CD4-positive, alpha-beta T cell treated with Interleukin-1 beta for 1 hour (primary cell): ENCODE results near the gene GLYR1.
A peak's percentile ranks its signal among the peaks of the same experiment; 100 is the strongest.

Source experiments
- DNase-seq, 2 donors: peaks; one replicate each; pipeline ENCODE4 v3.0.0-alpha.2; 2020 to 2022

GLYR1 gene

DNA sequence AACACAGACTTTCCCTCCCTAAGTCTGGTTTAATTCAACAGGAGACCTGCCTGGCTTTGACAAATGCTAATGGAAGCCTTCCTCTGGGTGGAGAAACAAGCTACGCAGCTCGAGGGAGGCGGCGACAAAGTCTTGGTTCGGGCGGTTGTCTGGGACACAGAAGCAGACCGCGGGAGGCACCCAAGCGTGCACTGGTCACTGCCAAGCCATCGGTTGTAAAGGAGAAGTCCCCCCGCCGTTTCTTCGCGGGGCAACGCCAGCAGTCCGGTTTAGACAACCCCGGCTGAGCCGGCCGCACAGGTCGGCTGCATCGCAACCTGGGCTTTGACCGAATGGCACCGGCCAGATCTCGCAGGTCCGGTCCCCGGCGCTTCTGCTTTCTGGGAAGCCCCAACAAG lies 586 bp downstream of the GLYR1 start:
- DNase-seq = peak; percentile 28 to 44

DNA sequence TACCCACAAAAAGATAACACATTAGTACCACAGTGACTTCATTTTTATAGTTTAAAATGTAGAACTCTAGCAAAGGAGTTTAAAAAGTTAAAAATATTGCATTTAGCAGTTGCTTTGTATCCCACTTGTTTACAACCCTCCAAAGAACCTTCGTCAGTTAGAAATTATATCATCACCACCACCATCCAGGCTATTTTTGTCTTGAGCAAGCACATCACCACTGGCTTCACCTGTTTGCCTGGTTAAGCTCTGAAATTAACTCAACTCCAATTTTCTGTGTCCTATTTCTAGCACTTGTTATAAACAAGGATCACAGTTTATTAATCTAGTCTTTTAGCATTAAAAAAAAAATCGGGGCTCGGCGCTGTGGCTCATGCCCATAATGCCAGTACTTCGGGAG lies 6.1 kb downstream of the GLYR1 start:
- DNase-seq = no peak

DNA sequence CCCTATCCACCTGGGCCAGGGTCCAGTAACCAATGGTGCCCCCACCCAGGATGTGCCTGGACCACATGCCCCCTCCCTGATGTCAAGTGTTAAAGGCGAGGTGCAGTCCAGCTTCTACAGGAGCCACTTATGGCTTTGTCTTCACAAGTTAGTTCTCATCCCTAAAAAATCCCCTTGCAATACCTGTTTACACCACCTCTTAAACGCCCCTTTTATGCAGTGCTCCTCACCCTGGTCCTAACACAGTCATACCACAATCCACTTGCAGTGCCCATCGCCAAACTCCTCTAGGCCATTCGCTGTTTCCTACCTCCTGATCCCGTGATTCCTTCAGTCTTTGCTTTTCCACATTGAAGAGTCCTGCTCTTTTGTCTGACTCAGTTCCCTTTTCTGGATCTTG lies 7.1 kb downstream of the GLYR1 start:
- DNase-seq = no peak

DNA sequence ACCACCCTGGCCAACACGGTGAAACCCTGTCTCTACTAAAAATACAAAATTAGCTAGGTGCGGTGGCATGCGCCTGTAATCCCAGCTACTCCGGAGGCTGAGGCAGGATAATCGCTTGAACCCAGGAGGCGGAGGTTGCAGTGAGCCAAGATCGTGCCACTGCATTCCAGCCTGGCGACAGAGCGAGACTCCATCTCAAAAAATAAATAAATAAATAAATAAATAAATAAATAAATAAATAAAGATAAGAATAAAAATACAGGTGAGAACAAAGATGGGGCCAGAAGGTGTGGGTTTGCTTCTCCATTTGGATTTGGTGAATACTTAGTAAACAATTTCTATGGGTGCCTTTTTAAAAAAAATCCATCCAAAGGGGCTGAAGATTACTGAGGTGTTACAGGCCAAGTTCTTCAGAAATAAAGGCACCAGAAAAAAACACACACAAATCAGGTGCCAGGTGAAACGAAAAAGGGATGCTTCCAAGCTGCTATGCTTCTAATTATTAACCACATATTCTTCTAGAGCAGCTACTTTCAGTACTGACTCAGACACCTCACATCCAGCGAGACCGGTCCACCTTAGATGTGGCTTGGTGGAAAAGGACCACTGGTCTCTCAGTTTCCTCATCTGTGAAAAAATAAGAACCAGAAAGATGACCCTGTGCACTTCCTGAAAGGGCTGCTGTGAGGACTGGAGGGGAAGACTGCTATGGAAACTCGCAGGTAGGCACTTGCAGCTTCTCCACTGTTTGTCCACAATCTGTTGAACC lies 9.2 kb downstream of the GLYR1 start:
- no peak for DNase-seq

DNA sequence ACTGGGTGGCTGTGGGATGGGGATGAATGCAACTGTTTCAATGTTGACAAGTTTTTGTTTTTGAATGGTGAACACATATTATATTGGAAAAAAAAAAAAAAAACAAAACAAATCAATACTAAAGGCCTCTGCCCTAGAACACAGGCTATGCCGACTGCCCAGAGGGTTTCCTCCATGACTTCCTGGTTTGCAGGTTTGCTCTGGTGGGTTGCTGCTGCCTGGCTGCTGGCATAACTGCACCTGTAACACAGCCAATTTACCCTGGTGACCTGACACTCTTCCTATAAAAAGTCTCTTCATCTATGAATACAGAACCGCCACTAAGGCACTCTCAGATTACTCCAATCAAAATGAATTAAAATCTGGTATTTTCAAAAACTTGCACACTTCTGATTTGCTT lies 10.4 kb downstream of the GLYR1 start:
- no peak for DNase-seq

DNA sequence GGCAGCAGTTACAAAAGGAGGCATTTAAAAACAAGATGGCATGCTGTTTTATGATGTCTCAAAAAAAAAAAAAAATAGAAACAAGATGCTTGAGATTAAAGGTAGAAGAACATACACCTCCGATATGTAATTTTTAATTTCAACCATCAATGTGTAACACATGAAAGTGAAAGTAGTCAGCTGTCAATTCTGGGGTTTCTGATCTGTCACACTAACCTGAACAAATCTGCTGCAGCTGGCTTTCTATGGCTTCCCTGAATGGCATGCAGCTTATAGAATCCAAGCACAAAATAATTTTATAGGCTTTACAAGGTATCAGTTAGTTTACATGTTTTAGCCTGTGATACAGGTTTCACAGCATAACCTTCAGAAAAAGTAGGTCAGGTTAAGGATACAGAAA lies 13.5 kb downstream of the GLYR1 start:
- DNase-seq = no peak

DNA sequence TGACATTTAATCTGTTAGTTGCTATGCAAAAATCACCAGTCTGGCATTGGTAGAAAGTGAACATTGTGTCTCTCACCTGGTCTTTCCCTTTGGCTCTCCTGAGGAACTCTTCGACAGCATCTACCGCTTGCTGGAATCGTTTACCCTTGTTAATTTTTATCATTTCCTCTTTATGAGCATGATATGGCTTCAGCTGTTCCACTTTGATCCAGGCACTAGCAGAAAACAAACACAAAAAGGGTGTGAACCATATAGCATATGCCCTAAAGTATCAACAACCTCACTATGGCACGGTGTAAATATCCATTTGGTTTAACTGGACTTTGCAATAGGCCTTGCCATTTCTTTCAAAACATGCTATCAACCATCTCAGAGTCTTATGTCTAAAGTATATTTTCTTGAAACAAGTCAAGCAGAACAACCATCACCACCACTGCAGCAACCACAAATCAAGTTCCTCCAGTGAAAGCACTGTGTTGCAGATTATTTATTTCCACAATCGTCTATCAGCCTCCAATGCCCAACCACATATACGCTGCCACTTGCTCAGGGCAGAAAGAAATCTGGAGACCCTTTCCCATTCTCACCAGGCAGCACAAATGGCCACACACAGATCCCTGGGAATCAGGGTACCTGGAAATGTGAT lies 14.3 kb downstream of the GLYR1 start:
- DNase-seq = no peak

DNA sequence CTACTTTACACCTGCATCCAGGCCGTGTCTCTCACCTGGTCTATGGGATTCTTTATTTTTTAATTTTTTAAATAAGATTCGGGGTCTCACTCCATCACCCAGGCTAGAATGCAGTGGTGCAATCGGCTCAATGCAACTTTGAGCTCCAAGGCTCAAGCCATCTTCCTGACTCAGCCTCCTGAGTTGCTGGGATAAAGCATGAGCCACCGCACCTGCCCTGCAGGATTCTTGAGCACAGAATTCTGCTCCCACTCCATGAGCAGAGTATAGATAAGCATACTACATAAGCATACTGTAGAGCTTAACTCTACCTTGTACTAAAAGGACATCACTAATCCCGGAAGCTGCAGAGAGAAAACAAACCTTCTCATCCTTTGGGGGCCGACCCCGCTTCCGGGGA lies 15.5 kb downstream of the GLYR1 start:
- DNase-seq = no peak

DNA sequence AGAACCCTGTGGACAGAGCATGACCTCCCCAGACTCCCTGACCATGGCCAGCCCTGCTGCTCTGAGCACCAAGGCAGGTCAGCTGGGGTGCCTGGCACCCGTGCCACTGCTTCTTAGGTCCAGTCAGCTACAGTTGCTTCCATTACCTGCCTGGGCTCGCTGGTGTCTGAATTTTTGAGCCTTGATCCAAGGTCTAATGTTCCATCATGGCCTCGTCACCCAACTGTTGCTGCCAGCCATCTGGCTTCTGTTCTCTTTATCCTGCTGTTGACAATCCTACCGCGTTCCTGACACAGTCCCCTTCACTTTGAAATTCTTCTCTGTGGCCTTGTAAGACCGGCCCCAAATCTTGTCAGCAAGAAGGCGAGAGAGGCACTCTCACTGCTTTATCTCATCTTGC lies 16.7 kb downstream of the GLYR1 start:
- no peak for DNase-seq

DNA sequence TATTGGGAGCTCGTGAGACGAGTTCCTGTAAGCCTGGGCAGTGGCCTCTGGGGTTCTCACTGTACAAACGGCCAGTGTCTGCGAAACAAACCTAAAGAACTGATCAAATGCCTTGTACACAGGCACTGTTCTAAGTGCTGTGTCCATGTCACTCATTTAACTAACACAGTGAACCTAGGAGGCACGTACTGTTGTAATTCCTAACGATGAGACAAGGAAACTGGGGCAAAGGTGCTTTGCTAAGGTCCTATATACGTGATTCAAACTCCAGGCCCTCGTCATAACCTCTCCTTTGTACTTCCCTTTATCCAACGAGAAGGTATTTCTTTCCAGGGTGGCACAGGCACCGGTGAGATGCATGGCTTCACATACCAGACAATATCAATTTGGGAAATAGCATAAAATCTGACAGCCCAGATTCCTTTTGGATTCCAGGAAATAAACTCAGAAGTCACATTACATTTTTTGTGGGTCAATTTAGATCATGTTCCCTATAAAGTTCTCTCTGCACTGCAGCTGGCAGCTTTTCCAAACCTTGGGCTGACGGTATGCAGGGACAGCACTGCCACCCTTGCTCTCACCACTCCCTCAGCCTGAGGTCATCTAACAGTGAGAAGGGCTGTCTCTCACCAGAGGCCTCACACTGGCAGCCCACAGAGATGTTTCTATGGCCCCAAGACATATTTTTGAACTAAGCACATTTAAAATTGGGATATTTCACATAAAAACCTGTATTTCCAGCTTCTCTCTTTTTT lies 18.3 kb downstream of the GLYR1 start:
- DNase-seq = no peak

DNA sequence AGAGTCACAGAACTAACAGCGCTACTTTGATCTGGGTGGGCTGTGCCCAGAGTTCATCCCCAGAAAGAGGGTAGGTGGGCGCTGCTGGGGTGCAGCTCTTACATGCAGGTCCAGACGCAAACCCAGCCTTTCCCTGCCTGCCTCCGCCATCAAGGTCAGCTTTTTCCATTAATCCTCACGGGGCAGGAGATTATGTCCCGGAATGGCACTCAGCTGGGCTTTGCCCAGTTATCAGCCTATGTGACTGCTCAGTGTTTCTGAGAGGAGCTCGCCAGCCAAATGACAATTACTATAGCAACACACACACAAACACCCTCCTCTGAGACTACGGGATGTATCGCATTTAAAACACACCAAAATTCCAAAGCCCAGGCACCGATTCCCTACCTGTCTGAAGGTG lies 20.1 kb downstream of the GLYR1 start:
- no peak for DNase-seq

DNA sequence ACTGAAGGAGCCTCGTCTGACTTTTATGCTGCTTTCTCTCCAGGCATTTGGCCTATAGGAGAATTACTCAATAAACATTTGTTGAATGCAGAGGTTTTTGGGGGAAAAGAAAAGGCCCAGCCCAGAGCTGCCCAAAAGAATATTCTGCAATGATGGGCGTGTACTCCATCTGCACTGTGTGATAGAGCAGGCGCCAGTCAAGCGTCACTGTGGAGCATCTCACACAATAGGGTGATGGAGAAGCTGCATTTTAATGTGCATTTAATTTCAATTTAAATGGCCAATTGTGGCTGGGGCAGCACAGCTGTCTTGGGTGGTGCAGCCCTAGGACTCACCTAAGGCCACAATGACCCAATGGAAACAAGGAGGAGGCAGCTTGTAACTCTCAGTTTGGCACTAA lies 20.6 kb downstream of the GLYR1 start:
- DNase-seq = no peak

DNA sequence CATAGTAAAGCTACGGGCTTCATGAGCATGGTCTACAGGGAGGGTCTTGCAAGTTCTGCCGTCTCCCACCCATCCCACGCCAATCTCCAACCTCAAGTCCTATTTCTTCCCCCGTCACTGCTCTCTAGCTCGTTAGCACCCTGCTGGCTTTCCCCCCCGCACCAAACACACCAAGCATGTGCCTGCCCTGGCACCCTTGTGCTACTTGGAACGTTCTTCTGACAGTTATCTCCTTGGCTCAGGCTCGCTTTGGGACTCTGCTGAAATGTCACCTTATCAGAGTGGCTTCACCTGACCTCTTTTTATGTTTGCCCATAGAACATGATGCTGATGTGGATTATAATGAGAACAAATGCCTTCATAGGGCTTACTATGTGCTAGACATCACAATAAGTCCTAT lies 21.9 kb downstream of the GLYR1 start:
- DNase-seq = no peak

DNA sequence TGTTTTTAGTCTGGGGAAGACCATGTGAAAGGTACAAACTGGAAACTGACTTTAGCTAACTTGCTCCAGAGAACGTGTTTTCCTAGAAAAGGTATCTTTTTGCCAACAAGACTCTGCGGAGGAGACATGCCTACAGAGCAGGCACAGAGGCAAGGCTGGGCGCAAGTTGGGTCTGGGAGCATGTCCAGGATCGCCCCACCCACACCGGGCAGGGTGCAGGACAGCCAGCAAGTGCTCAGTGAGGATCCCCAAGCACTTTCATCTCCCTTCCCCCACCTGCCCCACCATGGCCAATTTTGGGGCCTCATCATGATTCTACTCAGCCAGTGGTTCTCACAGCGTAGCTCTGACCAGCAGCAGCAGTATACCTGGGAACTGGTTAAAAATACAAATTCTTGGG lies 26.4 kb downstream of the GLYR1 start:
- no peak for DNase-seq

DNA sequence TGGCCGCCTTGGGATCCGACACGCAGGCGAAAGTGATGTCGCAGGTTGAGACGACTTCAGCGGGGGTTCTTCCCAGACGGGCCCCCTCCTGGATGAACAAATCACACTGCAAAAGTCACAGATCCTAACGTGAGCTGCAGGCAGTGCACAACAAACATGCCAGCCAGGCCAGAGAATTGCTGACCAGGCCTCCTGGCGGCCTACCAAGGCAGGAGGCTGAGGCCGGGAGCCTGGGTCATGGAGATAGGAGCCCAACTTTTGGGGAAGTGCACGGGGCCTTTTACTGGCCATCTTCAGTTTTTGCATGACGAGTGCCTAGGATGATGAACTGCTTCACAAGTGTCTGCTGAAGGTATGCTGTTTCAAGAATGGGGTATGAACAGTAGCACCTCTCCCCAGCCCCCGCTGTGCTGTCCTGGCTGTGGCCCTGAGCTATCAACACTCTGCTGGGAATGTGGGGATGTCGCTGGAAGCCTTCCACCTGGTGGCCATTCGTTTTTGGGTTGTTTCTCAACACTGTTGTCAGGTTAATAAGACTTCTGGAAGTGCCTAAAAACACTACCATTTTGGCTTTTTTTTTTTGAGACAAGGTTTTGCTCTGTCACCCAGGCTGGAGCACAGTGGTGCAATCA lies 32.4 kb downstream of the GLYR1 start:
- no peak for DNase-seq

DNA sequence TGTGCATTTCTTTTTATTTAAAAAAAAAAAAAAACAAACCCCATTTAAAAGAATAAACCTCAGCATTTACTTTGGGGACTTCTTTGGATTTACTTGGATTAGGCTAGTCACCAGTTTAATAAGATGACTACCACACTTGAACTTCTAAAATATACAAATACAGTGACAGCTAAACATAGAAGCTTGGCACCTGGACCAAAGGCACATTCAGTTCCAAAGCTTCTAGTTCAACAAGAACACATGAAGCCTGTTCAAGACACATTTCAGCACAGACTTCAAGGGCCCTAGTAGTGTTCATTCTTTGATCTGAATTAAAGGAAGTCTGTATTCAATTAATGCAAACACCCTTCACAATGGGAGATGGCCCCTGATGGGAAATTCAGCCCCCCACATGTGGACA lies 33.0 kb downstream of the GLYR1 start:
- DNase-seq = no peak

DNA sequence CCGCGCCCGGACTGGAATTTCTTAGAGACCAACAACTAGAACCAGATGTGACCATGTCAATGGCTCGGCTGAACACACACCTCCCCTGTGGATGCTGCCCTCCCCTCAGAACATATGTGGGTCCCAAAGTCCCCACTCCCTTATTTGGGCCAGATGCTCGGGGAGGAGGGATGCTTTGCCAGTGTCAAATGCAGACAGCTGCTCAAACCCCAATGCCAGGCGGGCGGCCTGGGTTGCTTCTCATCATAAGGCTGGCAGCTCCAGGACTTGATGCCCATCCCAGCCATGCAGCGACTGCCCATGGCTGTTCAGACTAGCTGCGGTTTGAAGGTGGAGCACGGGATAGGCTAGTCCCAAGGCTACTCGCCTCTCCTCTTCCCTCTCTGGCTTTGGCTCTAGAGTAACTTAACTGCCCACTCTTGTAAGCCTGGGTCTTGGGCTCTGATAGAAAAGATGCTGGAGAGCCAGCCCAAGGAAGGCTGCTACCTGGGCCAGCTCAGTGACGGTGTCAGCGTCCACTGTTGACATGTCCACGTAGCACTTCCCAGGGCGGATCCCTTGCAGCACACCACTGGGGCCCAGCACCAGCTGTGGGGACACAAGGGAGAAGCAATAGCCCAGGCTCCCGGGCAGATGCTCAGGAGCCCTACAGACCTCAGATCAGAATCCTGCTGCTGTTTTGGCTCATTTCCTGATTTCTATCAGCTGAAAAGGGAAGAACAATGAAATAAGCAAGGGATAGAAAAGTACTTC lies 33.7 kb downstream of the GLYR1 start:
- DNase-seq = no peak

DNA sequence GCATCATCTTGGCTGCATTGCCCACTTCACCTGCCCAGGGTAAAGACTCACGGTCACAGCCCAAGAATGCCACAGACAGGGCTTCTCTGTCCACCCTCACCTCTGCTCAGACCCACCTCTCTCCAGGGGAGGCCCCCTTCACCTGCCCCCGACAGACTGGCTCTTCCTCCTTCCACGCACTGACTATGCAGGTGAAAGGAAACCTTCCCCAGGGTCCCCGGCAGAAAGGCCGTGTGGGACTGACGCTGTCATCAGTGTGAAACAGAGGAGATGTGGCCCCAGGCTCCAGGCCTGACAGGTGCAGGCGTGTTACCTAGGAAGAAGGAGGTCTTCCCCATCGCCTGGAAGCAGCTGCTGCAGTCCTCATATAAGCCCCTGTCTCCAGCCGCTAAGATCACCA lies 35.3 kb downstream of the GLYR1 start:
- no peak for DNase-seq

DNA sequence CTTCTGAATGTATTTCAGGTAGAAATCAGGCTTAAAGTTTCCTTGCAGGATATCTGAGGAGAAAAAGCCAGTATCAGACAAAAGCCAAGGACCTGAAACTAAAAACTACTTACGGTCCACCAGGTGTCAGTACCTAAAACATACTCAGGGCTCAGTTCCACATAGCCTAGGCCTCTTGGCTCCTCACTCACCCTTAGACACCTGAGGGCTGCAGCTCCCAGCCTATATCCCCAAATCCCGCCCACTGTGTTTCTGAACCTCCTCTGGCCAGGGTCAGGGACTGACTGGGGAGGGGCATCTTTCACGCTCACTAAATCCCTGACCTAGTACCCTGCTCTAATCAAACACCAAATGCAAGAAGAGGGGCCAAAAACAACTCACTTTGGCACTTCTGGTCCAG lies 35.8 kb downstream of the GLYR1 start:
- no peak for DNase-seq

DNA sequence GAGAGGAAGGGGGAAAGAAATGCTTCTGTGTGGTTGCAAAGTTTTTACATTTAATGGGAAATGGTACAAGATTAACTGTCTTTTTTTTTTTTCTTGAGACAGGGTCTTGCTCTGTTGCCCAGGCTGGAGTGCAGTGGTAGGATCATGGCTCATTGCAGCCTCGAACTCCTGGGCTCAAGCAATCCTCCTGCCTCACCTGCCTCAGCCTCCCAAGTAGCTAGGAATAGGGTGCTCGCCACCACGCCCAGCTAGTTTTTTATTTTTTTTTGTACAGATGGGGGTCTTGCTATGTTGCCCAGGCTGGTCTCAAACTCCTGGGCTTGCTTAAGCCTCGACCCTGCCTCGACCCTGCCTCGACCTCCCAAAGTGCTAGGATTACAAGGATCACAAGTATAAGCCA lies 40.8 kb downstream of the GLYR1 start:
- DNase-seq = no peak

DNA sequence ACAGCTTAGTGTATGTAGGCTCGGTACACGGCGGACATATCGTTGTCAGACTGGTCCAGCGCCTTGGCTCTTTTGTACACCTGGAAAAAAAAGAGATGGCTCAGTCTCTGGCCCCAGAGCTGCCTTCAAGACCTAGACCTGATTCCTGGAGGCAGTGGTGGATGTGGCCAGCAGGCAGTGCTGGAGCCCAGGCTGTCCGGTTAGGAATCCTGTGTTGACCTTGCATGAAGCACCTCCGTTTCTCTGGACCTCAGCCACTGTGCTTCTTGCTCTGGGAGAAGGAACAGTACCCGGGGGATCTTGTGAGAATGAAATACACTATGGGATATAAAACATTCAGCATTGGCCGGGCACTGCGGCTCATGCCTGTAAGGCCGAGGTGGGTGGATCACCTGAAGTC lies 41.9 kb downstream of the GLYR1 start:
- no peak for DNase-seq

DNA sequence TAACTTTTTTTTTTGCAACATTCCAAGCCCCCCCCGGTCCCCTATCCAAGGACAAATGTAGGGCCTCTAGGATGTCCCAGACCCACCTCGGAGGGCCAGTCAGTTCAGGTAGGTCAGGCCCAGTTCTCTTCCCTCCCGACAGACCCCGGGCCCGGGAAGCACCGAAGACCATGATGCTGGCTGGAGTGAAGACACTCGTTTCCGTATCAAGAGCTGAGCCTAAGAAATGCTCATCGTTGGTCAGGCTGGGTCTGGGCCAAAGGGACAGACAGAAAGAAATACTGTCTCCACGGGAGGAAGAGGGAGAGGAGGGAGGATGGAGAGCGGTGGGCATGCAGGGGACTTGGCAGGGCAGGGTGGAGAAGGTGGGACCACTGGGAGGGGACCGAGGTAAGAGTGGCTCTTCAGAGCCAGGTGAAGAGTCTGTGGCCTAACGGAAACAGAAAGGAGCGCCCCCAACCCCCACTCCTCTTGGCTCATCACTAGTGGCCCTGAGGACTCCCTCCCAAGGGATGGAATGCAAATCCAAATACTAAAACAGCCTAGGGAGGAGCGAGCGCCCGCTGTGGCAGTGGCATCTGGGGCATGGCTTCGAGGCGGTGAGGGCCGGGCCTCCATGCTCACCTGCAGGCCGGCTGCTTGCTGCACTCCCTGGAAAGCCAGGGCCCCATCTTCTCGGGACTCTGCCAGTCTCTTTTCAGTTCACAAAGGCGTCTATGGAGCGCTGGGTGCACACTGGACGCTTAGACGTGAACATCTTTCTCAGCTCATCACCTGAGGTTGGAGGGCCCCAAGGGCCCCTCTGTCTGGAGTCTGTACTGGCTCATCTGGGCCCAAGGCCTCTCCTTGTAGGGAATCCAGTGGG lies 43.0 kb downstream of the GLYR1 start:
- no peak for DNase-seq
